ENCODE data around the gene ZNRF3. TPM values are rescaled to one million over a fixed set of nuclear protein-coding genes. Genes with fewer than 3 reads are reported as not detected.
"Not testable (repeated sequence)": the region's sequence is repeated elsewhere in the genome, so short reads cannot be mapped to it uniquely, and the experiment has no call there.

Gene ZNRF3
- polyA plus RNA-seq, 1 donor (not counting 4 experiments of a cell fraction or from before 2014, with no cell fraction given) = 2.6 TPM

DNA sequence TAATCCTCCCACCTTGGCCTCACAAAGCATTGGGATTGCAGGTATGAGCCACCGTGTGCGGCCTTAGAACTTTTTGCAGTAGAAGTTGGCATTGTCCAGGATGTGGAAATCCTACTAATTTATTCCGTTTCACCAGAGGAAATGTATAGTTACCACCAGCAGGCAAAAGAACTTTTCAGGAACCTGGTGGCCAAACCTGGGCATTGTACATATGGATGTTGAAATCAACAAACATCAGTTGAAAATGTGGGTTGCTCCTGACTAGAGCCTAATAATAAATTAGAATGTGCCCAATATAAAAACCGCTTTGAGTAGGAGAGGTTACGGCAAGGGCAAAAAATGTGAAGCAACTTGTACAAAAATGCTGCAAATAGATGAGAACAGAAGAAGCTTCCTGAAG is 42.3 kb upstream of the ZNRF3 start:
- FAIRE-seq = no peak
- Histone ChIP-seq H3K79me2 (ENCODE audit: control insufficient read depth, insufficient read depth, low read length) (no peaks in the 10 kb centered on the region), H2AFZ (ENCODE audit: control insufficient read depth, low read length) (no peak overlapping the region), H3K27me3 (ENCODE audit: control insufficient read depth, extremely low read depth, insufficient read depth, low read length) (no peaks in the 10 kb centered on the region), H3K9me1 (ENCODE audit: control insufficient read depth, extremely low read depth, insufficient read depth, low read length) (no peaks in the 10 kb centered on the region), H3K36me3 (ENCODE audit: control insufficient read depth in 2 of 2, extremely low read depth in 1 of 2, insufficient read depth in 2 of 2, low read length in 2 of 2) (no peaks in the 10 kb centered on the region), H3K4me3 (ENCODE audit: control insufficient read depth in 2 of 3, extremely low read depth in 1 of 3, insufficient read depth in 2 of 3, low read depth in 1 of 3, low read length in 3 of 3) (no peak overlapping the region), H3K9ac (ENCODE audit: control insufficient read depth, extremely low read depth, insufficient read depth, low read length) (no peak overlapping the region), H3K4me1 (ENCODE audit: control insufficient read depth, extremely low read depth, insufficient read depth, low read length) (no peaks in the 10 kb centered on the region), H3K9me3 (ENCODE audit: control insufficient read depth, low read depth, low read length) (no peaks in the 10 kb centered on the region), H3K4me2 (ENCODE audit: control insufficient read depth, extremely low read depth, insufficient read depth, low read depth, low read length) (no peak overlapping the region), H4K20me1 (ENCODE audit: control insufficient read depth, extremely low read depth, insufficient read depth, low read length) (no peaks in the 10 kb centered on the region), H3K27ac (ENCODE audit: control insufficient read depth, insufficient read depth, low read length) (no peak overlapping the region)
- TF ChIP-seq EZH2 (IDR thresholded peaks at IDR 0.05; ENCODE audit: low read length) = no peak
- TF ChIP-seq, protein P1, sequence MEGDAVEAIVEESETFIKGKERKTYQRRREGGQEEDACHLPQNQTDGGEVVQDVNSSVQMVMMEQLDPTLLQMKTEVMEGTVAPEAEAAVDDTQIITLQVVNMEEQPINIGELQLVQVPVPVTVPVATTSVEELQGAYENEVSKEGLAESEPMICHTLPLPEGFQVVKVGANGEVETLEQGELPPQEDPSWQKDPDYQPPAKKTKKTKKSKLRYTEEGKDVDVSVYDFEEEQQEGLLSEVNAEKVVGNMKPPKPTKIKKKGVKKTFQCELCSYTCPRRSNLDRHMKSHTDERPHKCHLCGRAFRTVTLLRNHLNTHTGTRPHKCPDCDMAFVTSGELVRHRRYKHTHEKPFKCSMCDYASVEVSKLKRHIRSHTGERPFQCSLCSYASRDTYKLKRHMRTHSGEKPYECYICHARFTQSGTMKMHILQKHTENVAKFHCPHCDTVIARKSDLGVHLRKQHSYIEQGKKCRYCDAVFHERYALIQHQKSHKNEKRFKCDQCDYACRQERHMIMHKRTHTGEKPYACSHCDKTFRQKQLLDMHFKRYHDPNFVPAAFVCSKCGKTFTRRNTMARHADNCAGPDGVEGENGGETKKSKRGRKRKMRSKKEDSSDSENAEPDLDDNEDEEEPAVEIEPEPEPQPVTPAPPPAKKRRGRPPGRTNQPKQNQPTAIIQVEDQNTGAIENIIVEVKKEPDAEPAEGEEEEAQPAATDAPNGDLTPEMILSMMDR (optimal IDR thresholded peaks at IDR 0.05 in 1 of 3, IDR thresholded peaks at IDR 0.05 in 1 of 3, conservative IDR thresholded peaks at IDR 0.05 in 1 of 3; ENCODE audit: extremely low read depth in 1 of 3, insufficient read depth in 2 of 3, low read length in 3 of 3) = no peak
- no peak for DNase-seq (ENCODE audit: low read depth, low spot score)
- dilution Hi-C loops (cut with MboI; ENCODE audit: extremely low pct_ligation_motif_present, low sequenced_read_pairs) = no loop called here

DNA sequence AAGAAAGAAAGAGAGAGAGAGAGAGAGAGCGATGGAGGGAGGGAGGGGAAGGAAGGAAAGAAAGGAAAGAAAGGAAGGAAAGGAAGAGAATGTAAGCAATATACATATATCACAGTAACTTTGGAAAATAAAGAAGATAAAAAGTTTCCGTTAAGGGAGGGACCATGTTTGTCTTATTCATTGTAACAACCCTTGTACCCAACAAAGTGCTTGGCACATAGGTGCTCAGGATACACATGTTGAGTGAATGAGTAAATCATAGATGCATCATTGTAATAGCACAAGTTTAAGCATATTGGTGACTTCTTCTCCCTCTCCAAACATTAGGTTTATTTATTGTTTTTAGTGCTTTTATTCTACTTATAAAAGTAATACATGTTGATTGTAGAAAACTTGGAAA is 39.7 kb upstream of the ZNRF3 start:
- no peak overlapping the region for H3K9ac ChIP-seq (ENCODE audit: control insufficient read depth, extremely low read depth, insufficient read depth, low read length)
- no peak overlapping the region for H2AFZ ChIP-seq (ENCODE audit: control insufficient read depth, low read length)
- H3K27ac ChIP-seq (ENCODE audit: control insufficient read depth, insufficient read depth, low read length) = no peak overlapping the region
- FAIRE-seq (no peak), DNase-seq (ENCODE audit: low read depth, low spot score) (no peak)
- no peak overlapping the region for H3K4me3 ChIP-seq (ENCODE audit: control insufficient read depth in 2 of 3, extremely low read depth in 1 of 3, insufficient read depth in 2 of 3, low read depth in 1 of 3, low read length in 3 of 3)
- dilution Hi-C loops (cut with MboI; ENCODE audit: extremely low pct_ligation_motif_present, low sequenced_read_pairs) = no loop called here
- H3K4me2 ChIP-seq (ENCODE audit: control insufficient read depth, extremely low read depth, insufficient read depth, low read depth, low read length) = no peak overlapping the region
- peaks cover 2% of the 10 kb centered on the region for H3K9me3 ChIP-seq (ENCODE audit: control insufficient read depth, low read depth, low read length)
- H3K27me3 ChIP-seq (ENCODE audit: control insufficient read depth, extremely low read depth, insufficient read depth, low read length) = no peaks in the 10 kb centered on the region
- H3K9me1 ChIP-seq (ENCODE audit: control insufficient read depth, extremely low read depth, insufficient read depth, low read length) = no peaks in the 10 kb centered on the region
- no peaks in the 10 kb centered on the region for H3K4me1 ChIP-seq (ENCODE audit: control insufficient read depth, extremely low read depth, insufficient read depth, low read length)
- H3K36me3 ChIP-seq (ENCODE audit: control insufficient read depth in 2 of 2, extremely low read depth in 1 of 2, insufficient read depth in 2 of 2, low read length in 2 of 2) = no peaks in the 10 kb centered on the region
- no peaks in the 10 kb centered on the region for H3K79me2 ChIP-seq (ENCODE audit: control insufficient read depth, insufficient read depth, low read length)
- TF ChIP-seq, protein P1 (optimal IDR thresholded peaks at IDR 0.05 in 1 of 3, IDR thresholded peaks at IDR 0.05 in 1 of 3, conservative IDR thresholded peaks at IDR 0.05 in 1 of 3; ENCODE audit: extremely low read depth in 1 of 3, insufficient read depth in 2 of 3, low read length in 3 of 3) = no peak
- TF ChIP-seq EZH2 (IDR thresholded peaks at IDR 0.05; ENCODE audit: low read length) = no peak
- no peaks in the 10 kb centered on the region for H4K20me1 ChIP-seq (ENCODE audit: control insufficient read depth, extremely low read depth, insufficient read depth, low read length)

DNA sequence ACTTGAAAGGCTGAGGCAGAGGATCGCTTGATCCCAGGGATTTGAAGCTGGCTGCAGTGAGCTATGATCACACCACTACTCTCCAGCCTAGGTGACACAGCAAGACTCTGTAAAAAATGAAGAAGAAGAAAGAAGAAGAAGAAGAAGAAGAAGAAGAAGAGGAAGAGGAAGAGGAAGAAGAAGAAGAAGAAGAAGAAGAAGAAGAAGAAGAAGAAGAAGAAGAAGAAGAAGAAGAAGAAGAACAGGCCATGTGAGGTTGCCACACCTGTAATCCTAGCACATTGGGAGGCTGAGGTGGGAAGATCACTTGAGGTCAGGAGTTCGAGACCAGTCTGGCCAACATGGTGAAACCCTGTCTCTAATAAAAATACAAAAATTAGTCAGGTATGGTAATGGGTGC is 39.1 kb upstream of the ZNRF3 start:
- H3K79me2 ChIP-seq (ENCODE audit: control insufficient read depth, insufficient read depth, low read length); DNase-seq (ENCODE audit: low read depth, low spot score); FAIRE-seq; H3K36me3 ChIP-seq (ENCODE audit: control insufficient read depth in 2 of 2, extremely low read depth in 1 of 2, insufficient read depth in 2 of 2, low read length in 2 of 2); dilution Hi-C loops (cut with MboI; ENCODE audit: extremely low pct_ligation_motif_present, low sequenced_read_pairs); H3K9ac ChIP-seq (ENCODE audit: control insufficient read depth, extremely low read depth, insufficient read depth, low read length); H3K4me2 ChIP-seq (ENCODE audit: control insufficient read depth, extremely low read depth, insufficient read depth, low read depth, low read length); H3K27me3 ChIP-seq (ENCODE audit: control insufficient read depth, extremely low read depth, insufficient read depth, low read length); H3K9me1 ChIP-seq (ENCODE audit: control insufficient read depth, extremely low read depth, insufficient read depth, low read length); H2AFZ ChIP-seq (ENCODE audit: control insufficient read depth, low read length); H3K27ac ChIP-seq (ENCODE audit: control insufficient read depth, insufficient read depth, low read length); H3K4me3 ChIP-seq (ENCODE audit: control insufficient read depth in 2 of 3, extremely low read depth in 1 of 3, insufficient read depth in 2 of 3, low read depth in 1 of 3, low read length in 3 of 3); H4K20me1 ChIP-seq (ENCODE audit: control insufficient read depth, extremely low read depth, insufficient read depth, low read length); H3K9me3 ChIP-seq (ENCODE audit: control insufficient read depth, low read depth, low read length); H3K4me1 ChIP-seq (ENCODE audit: control insufficient read depth, extremely low read depth, insufficient read depth, low read length): not testable (repeated sequence)
